GM13976 (cell line): ENCODE results near the gene UGT1A7.
A peak's percentile ranks its signal among the peaks of the same experiment; 100 is the strongest.

Experiments
- DNase-seq: peaks from one replicate; pipeline ENCODE4 v3.0.0; 2012; ENCODE audit warnings: low spot score
- in situ Hi-C: fragments of 300-500 bp; cut with MboI; formaldehyde crosslinking; loops from one replicate; pipeline ENCODE4 v1.12.0; 2022; ENCODE audit warnings: low sequenced_read_pairs, mixed read lengths, inconsistent platforms; ENCODE audit not compliant: unreplicated experiment
- TF ChIP-seq, protein P1 (sequence below): IDR thresholded peaks from 2 replicates; pipeline ENCODE4 v1.5.1; 2012; ENCODE audit warnings: borderline replicate concordance, mild to moderate bottlenecking; ENCODE audit not compliant: insufficient read depth; ENCODE audit errors: extremely low read depth, missing control alignments, control extremely low read depth

Gene UGT1A7

DNA sequence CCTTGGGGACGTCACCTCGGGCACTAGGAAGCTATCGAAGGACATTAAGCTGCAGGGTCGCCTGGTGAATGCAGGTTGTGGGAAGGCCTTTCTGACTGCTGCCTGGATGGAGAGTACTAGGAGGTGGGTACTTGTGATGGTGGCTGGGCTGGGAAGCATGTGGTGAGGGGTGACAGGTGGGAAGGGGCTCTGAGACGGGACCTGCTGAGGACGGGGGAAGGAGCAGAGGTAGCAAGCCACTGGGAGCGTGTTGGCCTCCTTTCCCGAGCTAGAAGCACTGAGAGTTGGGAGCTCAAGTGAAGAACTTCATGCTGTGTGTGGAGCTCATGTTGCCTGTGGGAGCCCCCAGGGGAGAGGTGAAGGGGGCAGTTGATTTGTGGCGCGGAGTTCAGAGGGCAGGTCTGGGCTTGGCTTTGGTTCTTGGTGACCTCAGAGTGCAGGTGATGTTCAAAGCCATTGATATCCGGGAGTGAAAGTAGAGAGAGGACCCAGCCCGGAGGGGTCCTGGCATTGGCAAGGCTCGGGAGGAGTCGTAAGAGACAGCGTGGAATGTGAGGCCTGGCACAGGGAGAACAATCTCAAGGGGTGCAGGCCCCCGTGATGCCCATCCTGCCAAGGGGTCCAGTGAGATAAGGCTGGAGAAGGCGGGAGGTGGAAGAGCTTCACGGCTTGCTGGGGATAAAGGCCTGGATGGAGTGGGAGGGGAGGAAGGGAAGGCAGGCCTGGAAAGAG lies 109.6 kb downstream of the UGT1A7 start:
- in situ Hi-C loops: no loop called here
- DNase-seq: no peak

DNA sequence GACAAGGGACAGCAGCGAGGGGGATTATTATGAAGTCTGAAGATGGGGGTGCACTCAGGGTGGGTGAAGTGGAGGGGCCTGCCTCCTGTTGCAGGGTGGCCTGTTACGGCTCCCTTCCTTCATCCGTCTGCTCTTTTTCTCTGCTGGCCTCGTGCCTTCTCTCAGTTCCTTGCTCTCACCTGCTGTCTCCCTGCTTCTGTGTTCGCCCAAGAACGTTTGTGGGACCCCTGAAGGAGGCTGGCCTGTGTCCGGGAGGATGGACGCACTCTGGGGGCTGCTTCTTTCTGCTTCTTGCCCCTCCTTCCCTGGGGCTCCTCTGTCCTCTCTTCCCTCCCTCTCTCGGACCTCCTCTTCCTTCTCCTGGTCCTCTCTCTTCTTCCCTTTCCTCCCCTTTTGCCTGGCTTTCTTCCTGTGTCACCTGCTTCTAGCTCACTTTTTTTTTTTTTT lies 110.2 kb downstream of the UGT1A7 start:
- DNase-seq: no peak
- TF ChIP-seq, protein P1, sequence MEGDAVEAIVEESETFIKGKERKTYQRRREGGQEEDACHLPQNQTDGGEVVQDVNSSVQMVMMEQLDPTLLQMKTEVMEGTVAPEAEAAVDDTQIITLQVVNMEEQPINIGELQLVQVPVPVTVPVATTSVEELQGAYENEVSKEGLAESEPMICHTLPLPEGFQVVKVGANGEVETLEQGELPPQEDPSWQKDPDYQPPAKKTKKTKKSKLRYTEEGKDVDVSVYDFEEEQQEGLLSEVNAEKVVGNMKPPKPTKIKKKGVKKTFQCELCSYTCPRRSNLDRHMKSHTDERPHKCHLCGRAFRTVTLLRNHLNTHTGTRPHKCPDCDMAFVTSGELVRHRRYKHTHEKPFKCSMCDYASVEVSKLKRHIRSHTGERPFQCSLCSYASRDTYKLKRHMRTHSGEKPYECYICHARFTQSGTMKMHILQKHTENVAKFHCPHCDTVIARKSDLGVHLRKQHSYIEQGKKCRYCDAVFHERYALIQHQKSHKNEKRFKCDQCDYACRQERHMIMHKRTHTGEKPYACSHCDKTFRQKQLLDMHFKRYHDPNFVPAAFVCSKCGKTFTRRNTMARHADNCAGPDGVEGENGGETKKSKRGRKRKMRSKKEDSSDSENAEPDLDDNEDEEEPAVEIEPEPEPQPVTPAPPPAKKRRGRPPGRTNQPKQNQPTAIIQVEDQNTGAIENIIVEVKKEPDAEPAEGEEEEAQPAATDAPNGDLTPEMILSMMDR: no peak
- in situ Hi-C loops: no loop called here

More for the DNA sequence above, 109.6 kb downstream of the UGT1A7 start:
- TF ChIP-seq, protein P1: no peak

GRCh38 chr2:233792720-233793119 lies 111.0 kb downstream of the UGT1A7 start:
- no peak for DNase-seq
- in situ Hi-C loops: no loop called here
- TF ChIP-seq, protein P1: no peak

DNA sequence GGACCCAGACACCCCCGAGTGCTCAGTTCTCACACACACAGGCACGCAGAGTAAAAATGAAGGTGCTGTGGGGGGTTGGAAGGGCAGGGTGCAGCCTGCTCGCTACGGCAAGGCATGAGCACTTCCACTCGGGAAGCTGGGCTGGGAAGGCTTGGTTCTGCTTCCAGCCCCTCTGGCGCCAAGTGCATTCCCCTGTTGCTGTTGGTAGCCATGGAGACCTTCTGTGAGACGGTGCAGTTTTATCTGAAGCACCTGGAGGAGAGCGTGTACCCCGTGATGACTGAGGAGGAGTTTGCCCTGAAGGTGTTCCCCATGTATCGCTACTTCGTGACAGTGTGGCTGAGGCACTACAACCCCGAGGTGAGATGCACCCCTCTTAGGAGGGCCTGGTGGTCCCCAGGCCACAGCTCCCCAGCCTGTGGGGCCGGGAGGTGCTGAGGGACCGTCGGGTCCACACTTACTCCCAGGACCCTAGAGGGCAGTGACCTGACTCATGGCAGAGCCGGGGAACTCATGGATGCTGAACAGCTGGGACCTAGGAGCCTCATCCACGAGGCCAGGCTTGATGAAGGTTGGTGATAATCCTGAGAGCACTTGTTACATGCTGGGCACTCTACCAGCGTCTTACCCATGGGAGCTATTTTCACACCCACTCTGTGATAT lies 111.9 kb downstream of the UGT1A7 start:
- no peak for DNase-seq
- TF ChIP-seq, protein P1: no peak
- in situ Hi-C loops: no loop called here

GRCh38 chr2:233794128-233794658 lies 112.5 kb downstream of the UGT1A7 start:
- DNase-seq: peak; percentile 21
- TF ChIP-seq, protein P1: no peak
- in situ Hi-C loops: no loop called here

DNA sequence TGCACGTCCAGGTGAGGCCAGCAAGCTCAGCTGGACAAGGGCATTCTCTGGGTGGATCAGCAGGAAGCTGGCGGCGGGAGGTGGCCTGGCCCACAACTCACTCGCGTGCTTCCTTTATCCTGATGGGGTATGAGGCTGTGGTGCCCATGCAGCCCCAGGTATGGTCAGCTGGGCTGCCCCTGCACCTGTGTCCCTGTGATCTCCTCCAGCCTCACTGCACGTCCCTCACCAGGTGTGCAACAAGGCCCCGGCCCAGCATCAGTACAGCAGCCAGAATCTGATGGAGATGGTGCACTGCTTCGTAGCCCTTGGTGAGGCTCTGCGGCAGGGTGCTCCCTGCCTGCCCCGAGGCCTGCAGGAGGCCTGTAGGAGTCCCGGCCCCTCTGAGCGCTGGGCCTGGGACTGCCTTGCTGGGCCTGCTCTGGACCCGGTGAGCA lies 114.1 kb downstream of the UGT1A7 start:
- in situ Hi-C loops: no loop called here
- TF ChIP-seq, protein P1: no peak
- no peak for DNase-seq
